OCI-LY1 (cell line): ENCODE measurements around the gene ANKRD11.

Experiments used
- CTCF ChIP-seq: fragments of 200-600 bp; sonication (generic), shearing (Covaris generic); IDR thresholded peaks from 2 replicates; pipeline ENCODE4 v1.5.1; 2017; ENCODE audit warnings: mild to moderate bottlenecking, antibody characterized with exemption, low read length, moderate library complexity, mixed read lengths
- EZH2 ChIP-seq: fragments of 200-600 bp; sonication (generic), shearing (Covaris generic); IDR thresholded peaks from 2 replicates; pipeline ENCODE4 v1.8.0; 2017; ENCODE audit warnings: borderline replicate concordance, mixed run types, mild to moderate bottlenecking, antibody characterized with exemption, low read length, moderate library complexity, mixed read lengths

GRCh38 chr16:89243664-89244063 is 246.7 kb downstream of the ANKRD11 start:
- TF ChIP-seq CTCF (no peak), EZH2 (no peak)
